ENCODE measurements around the gene GLYAT.

The GLYAT gene

DNA sequence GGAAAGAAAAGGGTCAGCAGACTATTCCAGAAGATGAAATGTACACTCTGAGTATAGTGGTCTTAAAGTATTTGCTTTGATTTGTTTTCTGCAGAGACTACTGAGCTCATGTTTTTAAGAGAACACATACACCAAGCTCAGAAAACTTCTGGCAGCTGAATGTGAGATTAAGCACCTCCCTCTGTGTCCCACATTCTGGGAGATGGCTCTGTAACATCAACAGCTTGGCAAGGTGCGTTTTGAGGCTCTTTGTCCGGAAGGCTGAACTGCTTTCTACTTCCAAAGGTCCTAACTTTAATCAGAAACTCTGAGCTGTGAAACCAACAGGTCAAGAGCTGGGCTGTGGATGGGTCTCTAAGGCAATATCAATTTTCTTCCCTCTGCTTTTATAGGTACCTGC, 36.4 kb upstream of the GLYAT start:
- 88% methylated on average over 2 of the region's 2 CpGs for WGBS
- Histone ChIP-seq H2AK5ac (ENCODE audit: low read length, severe bottlenecking) (no peak overlapping the region), H3K79me1 (replicated peaks; ENCODE audit: low read length, poor library complexity, severe bottlenecking) (no peaks in the 10 kb centered on the region), H3K4me3 (ENCODE audit: insufficient read depth in 1 of 2, low read depth in 1 of 2, low read length in 2 of 2) (no peak overlapping the region), H3K27me3 (ENCODE audit: control insufficient read depth in 1 of 2, insufficient read depth in 1 of 2, low read length in 2 of 2) (no peaks in the 10 kb centered on the region), H4K91ac (ENCODE audit: low read length) (no peak overlapping the region), H2AFZ (ENCODE audit: low read depth, low read length) (no peak overlapping the region), H3K9ac (ENCODE audit: low read length) (no peak overlapping the region), H3K18ac (ENCODE audit: low read depth in 1 of 2, low read length in 2 of 2) (no peak overlapping the region), H3K23ac (ENCODE audit: low read length in 2 of 2) (no peak overlapping the region), H3K14ac (ENCODE audit: low read length in 2 of 2) (no peak overlapping the region), H2BK120ac (ENCODE audit: low read depth, low read length) (no peak overlapping the region), H3K27ac (ENCODE audit: low read length, poor library complexity, severe bottlenecking) (no peak overlapping the region), H2BK15ac (ENCODE audit: low read depth, poor library complexity, severe bottlenecking) (no peak overlapping the region), H3K4ac (ENCODE audit: low read depth in 1 of 2, low read length in 2 of 2) (no peak overlapping the region), H2BK12ac (ENCODE audit: low read length in 2 of 2) (no peak overlapping the region), H3K4me1 (ENCODE audit: control insufficient read depth, insufficient read depth, low read depth, low read length) (no peaks in the 10 kb centered on the region), H4K8ac (ENCODE audit: low read length) (no peak overlapping the region), H3K36me3 (ENCODE audit: control insufficient read depth in 1 of 2, insufficient read depth in 2 of 2, low read depth in 1 of 2, low read length in 2 of 2) (no peaks in the 10 kb centered on the region), H3K9me3 (ENCODE audit: control insufficient read depth, low read length) (no peaks in the 10 kb centered on the region), H2BK5ac (ENCODE audit: low read depth, low read length, poor library complexity, severe bottlenecking) (no peak overlapping the region), H3K4me2 (ENCODE audit: low read length, poor library complexity, severe bottlenecking) (no peak overlapping the region)
- no peak for DNase-seq

DNA sequence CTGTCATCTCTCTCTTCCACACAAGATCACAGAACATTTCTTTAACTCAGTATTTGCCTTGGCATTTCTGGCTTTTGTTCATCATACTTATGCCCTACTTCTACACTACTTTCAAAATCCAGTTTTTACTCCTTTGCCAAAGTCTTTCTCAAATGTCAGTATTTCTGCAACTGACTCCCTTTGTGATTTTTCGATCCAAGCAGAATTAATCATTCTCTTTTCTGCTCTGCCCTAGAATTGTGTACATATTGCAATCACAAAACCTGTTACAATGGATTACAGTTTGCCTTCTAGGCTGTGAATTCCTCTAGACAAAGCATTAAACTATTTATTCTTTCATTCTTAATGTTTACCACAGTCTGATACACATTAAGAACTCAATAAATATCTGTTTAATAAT, 33.3 kb upstream of the GLYAT start:
- H3K79me1 ChIP-seq (replicated peaks; ENCODE audit: low read length, poor library complexity, severe bottlenecking) = no peaks in the 10 kb centered on the region
- H3K9me3 ChIP-seq (ENCODE audit: control insufficient read depth, low read length) = no peaks in the 10 kb centered on the region
- DNase-seq = no peak
- no peak overlapping the region for H3K14ac ChIP-seq (ENCODE audit: low read length in 2 of 2)
- no peak overlapping the region for H2BK120ac ChIP-seq (ENCODE audit: low read depth, low read length)
- H3K9ac ChIP-seq (ENCODE audit: low read length) = no peak overlapping the region
- no peaks in the 10 kb centered on the region for H3K36me3 ChIP-seq (ENCODE audit: control insufficient read depth in 1 of 2, insufficient read depth in 2 of 2, low read depth in 1 of 2, low read length in 2 of 2)
- no peak overlapping the region for H4K91ac ChIP-seq (ENCODE audit: low read length)
- H3K23ac ChIP-seq (ENCODE audit: low read length in 2 of 2) = no peak overlapping the region
- H3K4me3 ChIP-seq (ENCODE audit: insufficient read depth in 1 of 2, low read depth in 1 of 2, low read length in 2 of 2) = no peak overlapping the region
- H2BK15ac ChIP-seq (ENCODE audit: low read depth, poor library complexity, severe bottlenecking) = no peak overlapping the region
- no peak overlapping the region for H3K4me2 ChIP-seq (ENCODE audit: low read length, poor library complexity, severe bottlenecking)
- H2AFZ ChIP-seq (ENCODE audit: low read depth, low read length) = no peak overlapping the region
- no peak overlapping the region for H2BK12ac ChIP-seq (ENCODE audit: low read length in 2 of 2)
- 47% methylated on average over 1 of the region's 1 CpG for WGBS
- H3K18ac ChIP-seq (ENCODE audit: low read depth in 1 of 2, low read length in 2 of 2) = no peak overlapping the region
- no peak overlapping the region for H4K8ac ChIP-seq (ENCODE audit: low read length)
- H3K4me1 ChIP-seq (ENCODE audit: control insufficient read depth, insufficient read depth, low read depth, low read length) = no peaks in the 10 kb centered on the region
- H2BK5ac ChIP-seq (ENCODE audit: low read depth, low read length, poor library complexity, severe bottlenecking) = no peak overlapping the region
- H3K27me3 ChIP-seq (ENCODE audit: control insufficient read depth in 1 of 2, insufficient read depth in 1 of 2, low read length in 2 of 2) = no peaks in the 10 kb centered on the region
- H3K4ac ChIP-seq (ENCODE audit: low read depth in 1 of 2, low read length in 2 of 2) = no peak overlapping the region
- H2AK5ac ChIP-seq (ENCODE audit: low read length, severe bottlenecking) = no peak overlapping the region
- H3K27ac ChIP-seq (ENCODE audit: low read length, poor library complexity, severe bottlenecking) = no peak overlapping the region

DNA sequence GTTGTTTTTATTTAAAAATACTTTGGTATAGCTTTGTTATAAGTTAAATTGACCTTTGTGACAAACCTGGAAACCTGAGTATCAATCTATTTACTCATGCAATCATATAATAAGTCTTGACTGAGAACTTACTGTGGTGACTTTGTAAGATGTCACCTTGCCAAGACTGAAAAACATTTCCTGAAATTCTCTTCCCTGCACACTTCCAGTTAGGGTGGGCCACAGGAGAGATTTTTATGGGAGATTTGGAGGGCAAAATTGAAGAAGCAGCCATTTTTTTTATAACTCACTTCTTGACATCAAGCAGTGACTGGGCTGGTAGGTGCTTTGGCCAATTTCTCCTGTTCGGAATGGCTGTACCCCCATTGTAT, 31.4 kb upstream of the GLYAT start:
- DNase-seq = no peak
- no peaks in the 10 kb centered on the region for H3K27me3 ChIP-seq (ENCODE audit: control insufficient read depth in 1 of 2, insufficient read depth in 1 of 2, low read length in 2 of 2)
- no peak overlapping the region for H4K91ac ChIP-seq (ENCODE audit: low read length)
- 100% methylated on average over 1 of the region's 1 CpG for WGBS
- no peak overlapping the region for H3K27ac ChIP-seq (ENCODE audit: low read length, poor library complexity, severe bottlenecking)
- no peak overlapping the region for H2AFZ ChIP-seq (ENCODE audit: low read depth, low read length)
- H3K14ac ChIP-seq (ENCODE audit: low read length in 2 of 2) = no peak overlapping the region
- no peak overlapping the region for H2BK120ac ChIP-seq (ENCODE audit: low read depth, low read length)
- no peak overlapping the region for H3K23ac ChIP-seq (ENCODE audit: low read length in 2 of 2)
- no peaks in the 10 kb centered on the region for H3K4me1 ChIP-seq (ENCODE audit: control insufficient read depth, insufficient read depth, low read depth, low read length)
- H3K36me3 ChIP-seq (ENCODE audit: control insufficient read depth in 1 of 2, insufficient read depth in 2 of 2, low read depth in 1 of 2, low read length in 2 of 2) = no peaks in the 10 kb centered on the region
- no peak overlapping the region for H3K4ac ChIP-seq (ENCODE audit: low read depth in 1 of 2, low read length in 2 of 2)
- H4K8ac ChIP-seq (ENCODE audit: low read length) = no peak overlapping the region
- no peak overlapping the region for H2AK5ac ChIP-seq (ENCODE audit: low read length, severe bottlenecking)
- H3K9me3 ChIP-seq (ENCODE audit: control insufficient read depth, low read length) = no peaks in the 10 kb centered on the region
- H3K18ac ChIP-seq (ENCODE audit: low read depth in 1 of 2, low read length in 2 of 2) = no peak overlapping the region
- H3K4me2 ChIP-seq (ENCODE audit: low read length, poor library complexity, severe bottlenecking) = no peak overlapping the region
- no peak overlapping the region for H2BK12ac ChIP-seq (ENCODE audit: low read length in 2 of 2)
- H2BK15ac ChIP-seq (ENCODE audit: low read depth, poor library complexity, severe bottlenecking) = no peak overlapping the region
- H3K79me1 ChIP-seq (replicated peaks; ENCODE audit: low read length, poor library complexity, severe bottlenecking) = no peaks in the 10 kb centered on the region
- no peak overlapping the region for H3K9ac ChIP-seq (ENCODE audit: low read length)
- no peak overlapping the region for H3K4me3 ChIP-seq (ENCODE audit: insufficient read depth in 1 of 2, low read depth in 1 of 2, low read length in 2 of 2)
- H2BK5ac ChIP-seq (ENCODE audit: low read depth, low read length, poor library complexity, severe bottlenecking) = no peak overlapping the region

DNA sequence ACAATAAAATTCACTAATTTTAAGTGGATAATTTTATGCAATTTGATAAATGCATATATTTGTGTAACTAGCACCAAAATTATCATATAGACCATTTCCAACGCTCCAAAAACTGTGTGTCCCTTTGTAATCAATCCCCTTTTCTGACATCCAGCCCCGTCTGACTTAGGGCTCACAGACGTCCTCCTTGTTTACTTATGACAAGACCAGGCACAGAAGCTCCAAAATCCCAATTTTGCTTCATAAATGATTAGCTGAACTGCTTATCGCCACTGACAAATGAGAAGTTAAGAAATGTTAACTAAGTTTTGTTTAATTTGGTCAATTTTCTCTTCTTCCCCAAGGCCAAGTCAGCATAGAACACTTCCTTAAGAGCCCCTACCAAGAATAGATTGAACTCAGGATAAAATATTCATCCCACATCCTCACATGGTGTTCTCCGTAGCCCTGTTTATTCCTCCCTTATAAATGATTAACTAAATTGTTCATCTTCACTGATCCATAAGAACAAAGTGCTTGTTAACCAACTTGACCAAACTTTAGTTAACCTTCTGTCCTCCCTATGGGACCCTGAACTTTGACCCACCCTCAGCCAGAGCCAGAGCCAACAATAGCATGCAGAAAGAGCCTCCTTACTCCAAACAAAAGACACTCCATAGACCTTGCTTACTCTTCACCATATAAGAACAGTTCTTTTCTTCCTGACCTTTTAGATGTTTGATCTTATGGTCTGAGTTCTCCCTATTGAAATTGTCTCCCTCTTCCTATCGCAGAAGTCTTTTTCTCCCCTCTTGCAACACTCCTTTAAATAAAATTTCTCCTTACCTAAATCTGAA, 30.8 kb upstream of the GLYAT start:
- H3K9me3 ChIP-seq (ENCODE audit: control insufficient read depth, low read length) = no peaks in the 10 kb centered on the region

More for the DNA sequence above, 30.8 kb upstream of the GLYAT start:
- Histone ChIP-seq H2AK5ac (ENCODE audit: low read length, severe bottlenecking) (no peak overlapping the region), H3K4me1 (ENCODE audit: control insufficient read depth, insufficient read depth, low read depth, low read length) (no peaks in the 10 kb centered on the region), H3K27ac (ENCODE audit: low read length, poor library complexity, severe bottlenecking) (no peak overlapping the region), H3K14ac (ENCODE audit: low read length in 2 of 2) (no peak overlapping the region), H3K23ac (ENCODE audit: low read length in 2 of 2) (no peak overlapping the region), H3K4ac (ENCODE audit: low read depth in 1 of 2, low read length in 2 of 2) (no peak overlapping the region), H3K4me2 (ENCODE audit: low read length, poor library complexity, severe bottlenecking) (peak overlapping the region; percentile 11), H4K91ac (ENCODE audit: low read length) (no peak overlapping the region), H3K9ac (ENCODE audit: low read length) (no peak overlapping the region), H2BK12ac (ENCODE audit: low read length in 2 of 2) (no peak overlapping the region), H2BK5ac (ENCODE audit: low read depth, low read length, poor library complexity, severe bottlenecking) (no peak overlapping the region), H3K36me3 (ENCODE audit: control insufficient read depth in 1 of 2, insufficient read depth in 2 of 2, low read depth in 1 of 2, low read length in 2 of 2) (no peaks in the 10 kb centered on the region), H3K79me1 (replicated peaks; ENCODE audit: low read length, poor library complexity, severe bottlenecking) (no peaks in the 10 kb centered on the region), H3K27me3 (ENCODE audit: control insufficient read depth in 1 of 2, insufficient read depth in 1 of 2, low read length in 2 of 2) (no peaks in the 10 kb centered on the region), H3K18ac (ENCODE audit: low read depth in 1 of 2, low read length in 2 of 2) (no peak overlapping the region), H2AFZ (ENCODE audit: low read depth, low read length) (no peak overlapping the region), H2BK15ac (ENCODE audit: low read depth, poor library complexity, severe bottlenecking) (no peak overlapping the region), H3K4me3 (ENCODE audit: insufficient read depth in 1 of 2, low read depth in 1 of 2, low read length in 2 of 2) (no peak overlapping the region), H4K8ac (ENCODE audit: low read length) (no peak overlapping the region), H2BK120ac (ENCODE audit: low read depth, low read length) (no peak overlapping the region)
- no peak for DNase-seq
- 60% methylated on average over 4 of the region's 6 CpGs for WGBS
